Activated naive CD8-positive, alpha-beta T cell (primary cell): Measurements from ENCODE around the gene CDC6.

Experiments used
- H3K27ac Mint-ChIP-seq: one replicate; pipeline ENCODE4 v1.8.0; 2021; ENCODE audit warnings: mixed read lengths
- H3K27me3 Mint-ChIP-seq: one replicate; pipeline ENCODE4 v1.8.0; 2021; ENCODE audit warnings: mixed read lengths
- H3K36me3 Mint-ChIP-seq: one replicate; pipeline ENCODE4 v1.8.0; 2021; ENCODE audit warnings: mixed read lengths
- H3K4me1 Mint-ChIP-seq: one replicate; pipeline ENCODE4 v1.8.0; 2021; ENCODE audit warnings: low read depth, mixed read lengths
- H3K4me3 Mint-ChIP-seq: one replicate; pipeline ENCODE4 v1.8.0; 2021; ENCODE audit warnings: mild to moderate bottlenecking, mixed read lengths
- H3K9me3 Mint-ChIP-seq: one replicate; pipeline ENCODE4 v1.8.0; 2021; ENCODE audit warnings: low read depth, mixed read lengths

CDC6 gene

GRCh38 chr17:40268141-40268712, 19.5 kb upstream of the CDC6 start:
- H3K9me3 Mint-ChIP-seq: no peaks in the 10 kb centered on the region
- H3K4me3 Mint-ChIP-seq: no peak overlapping the region
- H3K36me3 Mint-ChIP-seq: no peaks in the 10 kb centered on the region
- no peak overlapping the region for H3K27ac Mint-ChIP-seq
- no peaks in the 10 kb centered on the region for H3K27me3 Mint-ChIP-seq
- no peaks in the 10 kb centered on the region for H3K4me1 Mint-ChIP-seq

- no peak overlapping the region for H3K4me3 Mint-ChIP-seq
- peaks cover 9% of the 10 kb centered on the region for H3K4me1 Mint-ChIP-seq
- peaks cover 5% of the 10 kb centered on the region for H3K36me3 Mint-ChIP-seq
- no peaks in the 10 kb centered on the region for H3K27me3 Mint-ChIP-seq
- peak overlapping the region; percentile 5 for H3K27ac Mint-ChIP-seq
- no peaks in the 10 kb centered on the region for H3K9me3 Mint-ChIP-seq
Observed at GRCh38 chr17:40278414-40278813, 9.3 kb upstream of the CDC6 start.

- H3K9me3 Mint-ChIP-seq: no peaks in the 10 kb centered on the region
- H3K4me1 Mint-ChIP-seq: peaks cover 19% of the 10 kb centered on the region
- no peaks in the 10 kb centered on the region for H3K27me3 Mint-ChIP-seq
- H3K4me3 Mint-ChIP-seq: no peak overlapping the region
- H3K36me3 Mint-ChIP-seq: peaks cover 5% of the 10 kb centered on the region
- H3K27ac Mint-ChIP-seq: peak overlapping the region; percentile 28
Observed at GRCh38 chr17:40279402-40279801, 8.3 kb upstream of the CDC6 start.

GRCh38 chr17:40281663-40282062, 6.0 kb upstream of the CDC6 start:
- Mint-ChIP-seq H3K36me3 (peaks cover 5% of the 10 kb centered on the region), H3K27ac (peak overlapping the region; percentile 85), H3K27me3 (no peaks in the 10 kb centered on the region), H3K4me1 (peaks cover 26% of the 10 kb centered on the region), H3K4me3 (no peak overlapping the region), H3K9me3 (no peaks in the 10 kb centered on the region)

GRCh38 chr17:40283662-40284061, 4.0 kb upstream of the CDC6 start:
- Mint-ChIP-seq H3K4me3 (peak overlapping the region; percentile 62), H3K4me1 (peaks cover 38% of the 10 kb centered on the region), H3K9me3 (no peaks in the 10 kb centered on the region), H3K27me3 (no peaks in the 10 kb centered on the region), H3K36me3 (peaks cover 7% of the 10 kb centered on the region), H3K27ac (peak overlapping the region; percentile 94)

GRCh38 chr17:40284085-40284713, 3.5 kb upstream of the CDC6 start:
- Mint-ChIP-seq H3K27me3 (no peaks in the 10 kb centered on the region), H3K36me3 (peaks cover 7% of the 10 kb centered on the region), H3K4me3 (peak overlapping the region; percentile 62)

GRCh38 chr17:40286473-40286872, 1.2 kb upstream of the CDC6 start:
- H3K27ac Mint-ChIP-seq: peak overlapping the region; percentile 34
- no peaks in the 10 kb centered on the region for H3K9me3 Mint-ChIP-seq
- H3K4me1 Mint-ChIP-seq: peaks cover 48% of the 10 kb centered on the region
- no peak overlapping the region for H3K4me3 Mint-ChIP-seq
- peaks cover 12% of the 10 kb centered on the region for H3K36me3 Mint-ChIP-seq
- H3K27me3 Mint-ChIP-seq: no peaks in the 10 kb centered on the region

More at GRCh38 chr17:40284085-40284713, 3.5 kb upstream of the CDC6 start:
- no peaks in the 10 kb centered on the region for H3K9me3 Mint-ChIP-seq
- H3K27ac Mint-ChIP-seq: peak overlapping the region; percentile 94
- peaks cover 38% of the 10 kb centered on the region for H3K4me1 Mint-ChIP-seq

- Mint-ChIP-seq H3K27ac (peak overlapping the region; percentile 99), H3K9me3 (no peaks in the 10 kb centered on the region), H3K4me1 (peaks cover 47% of the 10 kb centered on the region), H3K27me3 (no peaks in the 10 kb centered on the region), H3K4me3 (peak overlapping the region; percentile 100), H3K36me3 (peaks cover 11% of the 10 kb centered on the region)
Observed at GRCh38 chr17:40287159-40287493, 553 bp upstream of the CDC6 start.

- peaks cover 25% of the 10 kb centered on the region for H3K4me1 Mint-ChIP-seq
- no peaks in the 10 kb centered on the region for H3K9me3 Mint-ChIP-seq
- peaks cover 19% of the 10 kb centered on the region for H3K36me3 Mint-ChIP-seq
- no peak overlapping the region for H3K27ac Mint-ChIP-seq
- no peak overlapping the region for H3K4me3 Mint-ChIP-seq
- H3K27me3 Mint-ChIP-seq: no peaks in the 10 kb centered on the region
Observed at GRCh38 chr17:40290629-40291280, 3.1 kb downstream of the CDC6 start.

GRCh38 chr17:40291281-40291664, 3.6 kb downstream of the CDC6 start:
- Mint-ChIP-seq H3K9me3 (no peaks in the 10 kb centered on the region), H3K4me3 (no peak overlapping the region), H3K4me1 (peaks cover 27% of the 10 kb centered on the region), H3K27me3 (no peaks in the 10 kb centered on the region), H3K36me3 (peaks cover 19% of the 10 kb centered on the region), H3K27ac (no peak overlapping the region)

- Mint-ChIP-seq H3K36me3 (peaks cover 17% of the 10 kb centered on the region), H3K9me3 (no peaks in the 10 kb centered on the region), H3K4me3 (no peak overlapping the region), H3K27me3 (no peaks in the 10 kb centered on the region), H3K4me1 (peaks cover 13% of the 10 kb centered on the region), H3K27ac (no peak overlapping the region)
Observed at GRCh38 chr17:40293363-40293762, 5.7 kb downstream of the CDC6 start.

GRCh38 chr17:40295488-40296436, 8.1 kb downstream of the CDC6 start:
- Mint-ChIP-seq H3K4me3 (no peak overlapping the region), H3K9me3 (no peaks in the 10 kb centered on the region), H3K4me1 (peaks cover 7% of the 10 kb centered on the region), H3K36me3 (peaks cover 20% of the 10 kb centered on the region), H3K27me3 (no peaks in the 10 kb centered on the region), H3K27ac (no peak overlapping the region)

GRCh38 chr17:40297511-40297910, 9.8 kb downstream of the CDC6 start:
- H3K36me3 Mint-ChIP-seq: peaks cover 18% of the 10 kb centered on the region
- peaks cover 3% of the 10 kb centered on the region for H3K4me1 Mint-ChIP-seq
- H3K27ac Mint-ChIP-seq: no peak overlapping the region
- no peaks in the 10 kb centered on the region for H3K9me3 Mint-ChIP-seq
- no peak overlapping the region for H3K4me3 Mint-ChIP-seq
- H3K27me3 Mint-ChIP-seq: no peaks in the 10 kb centered on the region

- Mint-ChIP-seq H3K27ac (no peak overlapping the region), H3K4me3 (no peak overlapping the region), H3K36me3 (peaks cover 13% of the 10 kb centered on the region), H3K27me3 (no peaks in the 10 kb centered on the region), H3K4me1 (peaks cover 10% of the 10 kb centered on the region), H3K9me3 (no peaks in the 10 kb centered on the region)
Observed at GRCh38 chr17:40298726-40299125, 11.0 kb downstream of the CDC6 start.
